Prostate gland (tissue), 2 donors: ENCODE results near the gene SYNPO. TPM values are rescaled to one million over a fixed set of nuclear protein-coding genes. Genes with fewer than 3 reads are reported as not detected.

Source experiments
- DNase-seq: peaks from one replicate; pipeline ENCODE4 v3.0.0-alpha.2; 2019; ENCODE audit warnings: low spot score
- H3K27ac ChIP-seq, 2 donors: fragments of 200-600 bp; sonication (generic); 2 replicates each; pipeline ENCODE4 v1.5.1; 2017 to 2019
- H3K27me3 ChIP-seq: fragments of 200-600 bp; sonication (generic); replicated peaks from 2 replicates; pipeline ENCODE4 v1.5.1; 2019; ENCODE audit not compliant: insufficient read depth
- H3K36me3 ChIP-seq, 2 donors: fragments of 200-600 bp; sonication (generic); 1 replicate in 1 of 2; 2 replicates in 1 of 2; pipeline versions ENCODE4 v1.5.1 to v1.8.1; 2017 to 2019
- H3K4me1 ChIP-seq: fragments of 200-600 bp; sonication (generic); replicated peaks from 2 replicates; pipeline ENCODE4 v1.5.1; 2019
- H3K4me3 ChIP-seq, 2 donors: fragments of 200-600 bp; sonication (generic); 2 replicates each; pipeline ENCODE4 v1.5.1; 2017 to 2019
- H3K9me3 ChIP-seq: fragments of 200-600 bp; sonication (generic); 2 replicates; pipeline ENCODE4 v1.5.1; 2017
- POLR2A ChIP-seq: fragments of 450-650 bp; IDR thresholded peaks from one replicate; pipeline ENCODE4 v1.6.1; 2016; ENCODE audit warnings: antibody characterized with exemption, mild to moderate bottlenecking
- POLR2AphosphoS5 ChIP-seq: sonication (generic); formaldehyde crosslinking; IDR thresholded peaks from one replicate; pipeline ENCODE4 v1.6.1; 2017; ENCODE audit warnings: antibody characterized with exemption
- WGBS: methylation state at CpG from one replicate; pipeline ENCODE4 v1.1.5; 2018; 5-methylcytosine and 5-hydroxymethylcytosine counted together
- intact Hi-C: fragments of 100-400 bp; cut with DNase I; formaldehyde crosslinking; loops from one replicate; pipeline ENCODE4 v1.14.2; 2022
- total RNA-seq, 2 donors: library from RNA; depleted of rRNA; stranded (reverse); fragments of >200 nt; gene quantifications; one replicate each; pipeline ENCODE4 v1.1.0, GENCODE V29; 2016
- TF ChIP-seq, protein P1 (sequence below), 4 experiments: fragments of 200-600 bp in 2 of 4; fragments of 450-650 bp in 2 of 4; sonication (generic) in 2 of 4; IDR thresholded peaks; 1 replicate in 3 of 4; 2 replicates in 1 of 4; pipeline ENCODE4 v1.5.1; 2016 to 2019; ENCODE audit warnings: antibody characterized with exemption in 4 of 4, mild to moderate bottlenecking in 2 of 4, moderate library complexity in 2 of 4

Gene SYNPO
- total RNA-seq, 2 donors from 2014 or later: 13.7 to 61.0 TPM

DNA sequence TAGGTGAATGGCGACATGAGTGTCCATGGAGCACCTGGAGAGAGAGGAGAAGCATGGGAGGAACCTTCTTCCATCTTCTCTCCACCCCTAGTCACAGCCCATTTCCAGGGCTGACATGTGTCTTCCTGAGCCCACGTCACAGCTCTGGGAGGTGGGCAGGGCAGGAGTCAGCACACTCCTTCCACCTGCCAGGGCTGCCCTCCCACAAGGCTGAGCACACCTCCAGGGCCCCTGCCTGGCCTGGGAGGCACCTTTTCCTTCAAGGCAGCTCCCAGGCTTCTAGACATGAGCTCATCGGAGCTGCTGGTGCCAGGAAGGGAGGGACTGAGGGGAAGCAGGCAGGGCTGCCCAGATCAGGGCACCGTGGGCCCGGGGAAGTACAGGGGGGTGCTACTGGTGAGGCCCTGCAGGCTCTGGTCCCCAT lies 13.6 kb upstream of the SYNPO start:
- H3K4me3 ChIP-seq: no peak overlapping the region

DNA sequence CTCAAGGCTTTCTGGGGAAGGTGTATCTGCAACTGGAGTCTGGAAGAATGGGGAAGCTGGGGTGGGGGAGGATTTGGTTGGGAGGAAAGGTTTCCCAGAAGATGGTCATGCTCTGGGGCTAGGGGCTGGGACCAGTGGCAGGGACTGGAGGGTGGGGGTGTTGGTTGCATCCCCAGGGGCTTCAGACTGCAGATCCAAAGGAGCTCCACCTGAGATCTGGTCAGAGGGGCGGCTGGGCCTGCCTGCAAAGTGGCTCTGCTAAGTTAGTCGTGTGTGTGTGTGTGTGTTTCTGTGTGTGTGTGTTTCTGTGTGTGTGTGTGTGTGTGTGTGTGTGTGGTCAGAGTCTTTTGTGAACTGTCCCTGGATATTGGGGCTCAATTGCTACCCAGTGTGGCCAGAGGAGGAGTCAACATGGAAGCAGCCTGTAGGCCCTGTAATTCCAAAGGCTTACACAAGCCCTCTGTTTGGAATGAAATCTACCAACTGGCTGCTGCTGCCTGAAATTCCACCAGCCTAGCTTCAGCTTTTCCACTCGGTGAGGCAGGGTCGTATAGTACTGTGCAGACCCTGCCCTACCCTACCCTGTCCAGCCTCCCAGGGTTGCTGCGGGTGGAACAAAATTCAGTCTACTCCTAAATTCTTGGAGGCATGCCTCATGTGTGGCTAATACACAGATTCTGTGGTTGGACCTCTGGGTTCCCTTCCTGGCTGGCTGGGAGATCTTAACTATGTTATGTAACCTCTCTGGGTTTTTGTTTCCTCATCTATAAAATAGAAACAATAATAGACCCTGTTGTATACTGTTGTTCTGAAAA lies 12.5 kb upstream of the SYNPO start:
- intact Hi-C loops: no loop called here
- TF ChIP-seq POLR2A (no peak), POLR2AphosphoS5 (no peak)
- TF ChIP-seq, protein P1, sequence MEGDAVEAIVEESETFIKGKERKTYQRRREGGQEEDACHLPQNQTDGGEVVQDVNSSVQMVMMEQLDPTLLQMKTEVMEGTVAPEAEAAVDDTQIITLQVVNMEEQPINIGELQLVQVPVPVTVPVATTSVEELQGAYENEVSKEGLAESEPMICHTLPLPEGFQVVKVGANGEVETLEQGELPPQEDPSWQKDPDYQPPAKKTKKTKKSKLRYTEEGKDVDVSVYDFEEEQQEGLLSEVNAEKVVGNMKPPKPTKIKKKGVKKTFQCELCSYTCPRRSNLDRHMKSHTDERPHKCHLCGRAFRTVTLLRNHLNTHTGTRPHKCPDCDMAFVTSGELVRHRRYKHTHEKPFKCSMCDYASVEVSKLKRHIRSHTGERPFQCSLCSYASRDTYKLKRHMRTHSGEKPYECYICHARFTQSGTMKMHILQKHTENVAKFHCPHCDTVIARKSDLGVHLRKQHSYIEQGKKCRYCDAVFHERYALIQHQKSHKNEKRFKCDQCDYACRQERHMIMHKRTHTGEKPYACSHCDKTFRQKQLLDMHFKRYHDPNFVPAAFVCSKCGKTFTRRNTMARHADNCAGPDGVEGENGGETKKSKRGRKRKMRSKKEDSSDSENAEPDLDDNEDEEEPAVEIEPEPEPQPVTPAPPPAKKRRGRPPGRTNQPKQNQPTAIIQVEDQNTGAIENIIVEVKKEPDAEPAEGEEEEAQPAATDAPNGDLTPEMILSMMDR (IDR thresholded peaks at IDR 0.05): no peak
- peak overlapping the region in 1 of 2 donors; percentile 84 for H3K27ac ChIP-seq
- H3K4me1 ChIP-seq: no peaks in the 10 kb centered on the region
- 60% methylated on average over 5 of the region's 5 CpGs for WGBS
- no peak for DNase-seq
- no peak overlapping the region for H3K4me3 ChIP-seq
- no peaks in the 10 kb centered on the region for H3K36me3 ChIP-seq
- H3K9me3 ChIP-seq: no peaks in the 10 kb centered on the region
- no peaks in the 10 kb centered on the region for H3K27me3 ChIP-seq

More for the DNA sequence above, 13.6 kb upstream of the SYNPO start:
- Histone ChIP-seq H3K36me3 (no peaks in the 10 kb centered on the region), H3K4me1 (no peaks in the 10 kb centered on the region), H3K27me3 (no peaks in the 10 kb centered on the region), H3K27ac (peak overlapping the region; percentile 84), H3K9me3 (no peaks in the 10 kb centered on the region)
- intact Hi-C loops: no loop called here
- TF ChIP-seq POLR2AphosphoS5 (no peak), POLR2A (peak; percentile 43)
- no peak for DNase-seq
- whole genome bisulfite sequencing: 43% methylated on average over 5 of the region's 5 CpGs

DNA sequence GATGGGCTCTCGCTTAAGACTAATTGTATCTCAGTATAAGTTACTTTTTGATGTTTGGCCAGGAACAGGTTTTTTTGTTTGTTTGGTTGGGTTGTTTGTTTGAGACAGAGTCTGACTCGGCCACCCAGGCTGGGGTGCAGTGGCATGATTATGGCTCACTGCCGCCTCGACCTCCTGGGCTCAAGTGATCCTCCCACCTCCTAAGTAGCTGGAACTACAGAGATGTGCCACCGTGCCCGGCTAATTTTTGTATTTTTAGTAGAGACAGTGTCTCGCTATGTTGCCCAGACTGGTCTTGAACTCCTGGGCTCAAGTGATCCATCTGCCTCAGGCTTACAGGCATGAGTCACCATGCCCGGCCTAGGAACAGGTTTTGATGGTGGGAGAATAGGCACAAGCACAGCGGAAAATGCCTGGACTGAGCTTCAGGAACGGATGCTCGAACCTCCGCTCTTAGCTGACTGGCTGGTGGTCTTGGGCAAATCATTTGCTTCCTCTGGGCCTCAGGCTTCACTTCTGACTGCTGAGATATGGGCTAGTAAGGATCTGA lies 11.4 kb upstream of the SYNPO start:
- TF ChIP-seq, protein P1 (IDR thresholded peaks at IDR 0.05): no peak
- TF ChIP-seq POLR2A (no peak), POLR2AphosphoS5 (no peak)
- H3K9me3 ChIP-seq: no peaks in the 10 kb centered on the region
- no peaks in the 10 kb centered on the region for H3K27me3 ChIP-seq
- H3K27ac ChIP-seq: no peak overlapping the region
- H3K4me1 ChIP-seq: no peaks in the 10 kb centered on the region
- intact Hi-C loops: no loop called here
- H3K4me3 ChIP-seq: no peak overlapping the region
- 86% methylated on average over 11 of the region's 12 CpGs for WGBS
- no peaks in the 10 kb centered on the region for H3K36me3 ChIP-seq
- DNase-seq: no peak

DNA sequence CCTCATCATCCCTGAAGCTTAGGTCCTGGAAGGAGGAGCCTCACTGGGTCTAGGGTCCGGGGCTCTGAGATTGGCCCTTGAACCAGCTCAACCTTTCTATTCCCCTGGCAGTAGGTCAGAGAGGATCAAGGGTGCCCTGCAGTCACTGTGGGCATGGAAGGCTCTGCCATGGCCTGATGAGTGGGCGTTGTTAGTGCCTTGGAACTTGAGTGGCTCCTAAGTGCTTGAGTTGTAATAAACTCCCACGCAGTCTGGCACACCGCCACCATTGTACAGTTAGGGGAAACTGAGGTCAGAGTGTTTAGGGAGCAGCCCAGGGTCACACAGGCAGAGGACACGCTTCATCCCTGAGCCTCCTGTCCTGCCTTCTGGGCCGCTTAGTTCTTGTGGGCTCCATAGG lies 10.4 kb upstream of the SYNPO start:
- intact Hi-C loops: no loop called here
- Histone ChIP-seq H3K27ac (no peak overlapping the region), H3K9me3 (no peaks in the 10 kb centered on the region), H3K27me3 (no peaks in the 10 kb centered on the region), H3K36me3 (no peaks in the 10 kb centered on the region), H3K4me3 (no peak overlapping the region), H3K4me1 (no peaks in the 10 kb centered on the region)
- DNase-seq: no peak
- 90% methylated on average over 6 of the region's 6 CpGs for WGBS
- TF ChIP-seq POLR2AphosphoS5 (no peak), POLR2A (no peak)
- TF ChIP-seq, protein P1 (IDR thresholded peaks at IDR 0.05): no peak

DNA sequence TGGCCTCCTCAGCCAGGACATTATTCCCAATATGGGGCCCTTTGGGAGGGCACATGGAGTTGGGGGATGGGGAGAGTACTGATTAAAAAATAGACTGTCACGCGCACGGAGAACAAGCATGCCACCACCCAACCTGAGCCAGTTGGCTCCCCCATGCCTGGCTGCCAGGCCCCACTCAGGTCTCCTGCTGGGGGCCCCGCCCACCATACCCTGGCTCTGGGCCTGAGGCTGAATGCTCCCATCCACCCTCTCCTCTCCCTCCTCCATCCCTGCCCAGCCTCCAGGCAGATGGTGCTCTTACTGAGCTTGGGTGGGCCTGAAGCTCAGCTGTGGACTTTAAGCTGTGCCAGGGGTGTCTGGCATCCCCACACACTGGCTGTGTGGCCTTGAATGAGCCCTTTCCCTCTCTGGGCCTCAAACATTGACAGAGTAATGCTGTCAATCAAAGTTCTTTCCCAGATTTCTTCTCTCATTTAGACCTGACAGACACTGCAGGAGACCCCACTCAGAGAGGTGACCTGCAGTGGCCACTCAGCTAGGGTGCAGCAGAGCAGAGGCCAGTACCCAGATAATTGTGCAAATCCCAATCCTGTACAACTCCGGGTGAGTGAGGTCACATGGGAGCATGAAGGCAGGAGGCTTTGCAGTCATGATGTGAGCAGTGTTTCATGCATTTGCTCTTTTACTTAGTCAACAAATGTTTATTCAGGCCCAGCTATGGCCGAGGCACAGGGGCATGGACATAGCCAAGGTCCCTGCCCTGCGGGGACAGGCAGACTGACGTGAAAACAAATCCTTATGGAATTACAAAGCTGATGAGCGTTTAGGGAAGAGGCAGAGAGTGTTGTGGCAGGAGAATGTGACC lies 9.8 kb upstream of the SYNPO start:
- Histone ChIP-seq H3K4me3 (no peak overlapping the region), H3K27ac (no peak overlapping the region), H3K4me1 (no peaks in the 10 kb centered on the region), H3K36me3 (no peaks in the 10 kb centered on the region), H3K27me3 (no peaks in the 10 kb centered on the region), H3K9me3 (no peaks in the 10 kb centered on the region)
- TF ChIP-seq, protein P1 (IDR thresholded peaks at IDR 0.05): no peak
- no peak for TF ChIP-seq POLR2AphosphoS5
- no peak for TF ChIP-seq POLR2A
- intact Hi-C loops: no loop called here
- DNase-seq: no peak
- 68% methylated on average over 9 of the region's 9 CpGs for WGBS
